ENCODE data around the gene SMAD2.

Gene SMAD2

GRCh38 chr18:47893939-47894699 is 36.3 kb downstream of the SMAD2 start:
- DNase-seq: no peak

- no peak for DNase-seq
These were observed 37.4 kb downstream of the SMAD2 start for GRCh38 chr18:47893047-47893446.

DNA sequence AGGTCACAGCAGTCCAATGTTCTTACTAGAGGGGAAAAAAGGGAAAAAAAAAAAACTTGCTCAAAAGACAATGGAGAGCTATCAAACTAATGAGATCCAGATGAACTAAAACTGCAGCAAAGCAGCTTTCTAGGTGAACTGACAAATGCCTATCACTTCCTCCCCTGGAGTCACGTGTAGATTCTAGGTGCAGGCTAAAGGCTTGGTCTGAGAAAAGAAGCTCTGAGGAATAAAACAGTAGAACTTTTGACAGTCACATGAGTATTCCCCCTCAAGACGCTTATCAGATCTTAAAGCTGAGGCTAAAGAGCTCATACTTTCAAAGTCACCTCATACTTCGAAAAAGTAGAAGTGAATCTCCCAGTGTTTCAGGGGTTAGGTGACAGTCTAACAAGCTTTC is 42.3 kb downstream of the SMAD2 start:
- no peak for DNase-seq

DNA sequence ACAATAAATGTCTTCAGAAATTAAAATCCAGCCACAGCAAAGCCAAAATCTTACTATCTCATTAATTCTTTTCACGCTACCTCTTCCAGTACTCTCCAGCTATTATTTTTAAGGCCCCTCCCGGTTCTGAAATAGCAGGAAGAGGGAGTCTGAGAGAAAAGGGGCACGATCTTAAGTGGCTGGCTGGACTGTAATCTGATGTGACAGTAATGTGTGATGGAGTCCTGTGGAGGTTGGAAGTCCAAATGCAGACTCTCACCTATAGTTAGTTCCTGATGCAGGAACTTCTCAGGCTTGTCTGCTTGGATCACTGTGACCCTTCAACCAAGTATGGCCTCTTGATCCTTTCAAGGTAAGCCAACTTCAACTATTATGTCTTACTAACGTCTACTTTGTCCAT is 43.2 kb downstream of the SMAD2 start:
- no peak for DNase-seq

DNA sequence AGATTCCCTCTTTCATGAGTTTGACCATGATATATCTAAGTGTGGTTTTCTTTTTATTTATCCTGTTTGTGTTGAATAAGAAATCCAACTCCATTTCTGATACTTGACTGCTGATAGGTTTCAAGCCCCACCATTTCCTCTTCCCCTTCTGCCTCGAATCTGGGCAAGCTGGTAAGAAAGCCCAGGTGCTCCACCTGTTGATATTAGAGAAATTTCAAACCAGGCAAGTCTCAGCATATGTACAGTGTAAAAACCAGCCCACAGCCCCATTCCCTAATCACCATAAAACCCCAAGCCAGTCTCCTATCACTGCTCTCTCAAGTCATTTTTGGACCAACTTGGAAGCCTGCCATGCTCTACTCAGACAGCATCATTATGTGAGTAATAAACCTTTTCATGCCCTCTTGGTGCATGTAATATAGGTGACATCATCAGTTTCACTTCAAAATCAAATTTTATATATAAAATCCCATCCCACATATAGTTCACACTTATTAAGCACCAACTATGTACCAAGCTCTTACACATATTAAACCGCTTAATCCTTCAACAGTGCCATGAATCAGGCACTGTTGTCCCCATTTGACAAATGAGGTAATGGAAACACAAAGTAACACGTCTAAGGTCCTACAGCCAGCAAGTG is 46.6 kb downstream of the SMAD2 start:
- peak; percentile 54 for DNase-seq

GRCh38 chr18:47882641-47883040 is 47.8 kb downstream of the SMAD2 start:
- no peak for DNase-seq

GRCh38 chr18:47881752-47882455 is 48.6 kb downstream of the SMAD2 start:
- DNase-seq: peak; percentile 78

GRCh38 chr18:47881042-47881441 is 49.4 kb downstream of the SMAD2 start:
- no peak for DNase-seq

GRCh38 chr18:47877892-47878291 is 52.6 kb downstream of the SMAD2 start:
- DNase-seq: no peak

DNA sequence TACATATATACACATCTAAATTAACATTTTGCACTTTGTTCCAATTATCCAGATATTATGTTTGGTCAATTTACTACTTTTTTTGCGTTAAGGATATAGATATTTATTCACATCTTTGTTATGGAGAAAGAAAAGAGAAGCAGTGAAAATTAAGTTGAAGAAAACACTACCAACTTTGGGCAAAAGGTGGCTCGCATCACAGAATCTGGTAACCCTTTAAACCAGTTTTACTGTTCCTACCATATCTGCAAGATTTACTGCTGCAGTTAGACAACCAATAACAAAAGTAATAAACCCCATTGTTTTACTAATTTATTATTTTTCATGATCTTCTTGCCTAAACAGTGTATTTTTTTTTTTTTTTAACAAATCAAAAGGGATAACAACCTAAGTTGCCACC is 53.6 kb downstream of the SMAD2 start:
- no peak for DNase-seq

DNA sequence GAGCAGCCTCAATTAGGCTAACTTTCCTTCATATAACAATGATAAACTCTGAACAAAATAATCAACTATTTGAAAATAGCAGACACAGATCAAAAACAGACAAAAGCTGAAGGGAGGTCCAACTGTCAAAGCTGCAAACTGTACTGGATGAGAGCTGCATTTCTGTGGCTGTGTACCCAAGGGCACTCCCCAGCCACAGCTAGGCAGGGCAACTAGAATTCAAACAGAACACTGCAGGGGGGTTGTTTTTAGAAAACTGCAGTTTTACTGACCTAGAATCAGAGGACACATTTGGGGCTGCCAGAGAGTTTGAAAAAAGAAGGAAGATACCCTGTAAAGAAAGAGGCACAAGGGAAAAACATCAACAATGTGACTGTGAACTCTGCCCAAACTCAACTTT is 56.8 kb downstream of the SMAD2 start:
- DNase-seq: no peak

GRCh38 chr18:47872426-47872825 is 58.0 kb downstream of the SMAD2 start:
- DNase-seq: no peak

GRCh38 chr18:47871288-47871687 is 59.2 kb downstream of the SMAD2 start:
- no peak for DNase-seq

GRCh38 chr18:47870605-47871004 is 59.9 kb downstream of the SMAD2 start:
- no peak for DNase-seq

GRCh38 chr18:47868744-47869143 is 61.7 kb downstream of the SMAD2 start:
- DNase-seq: no peak

GRCh38 chr18:47865183-47865582 is 65.3 kb downstream of the SMAD2 start:
- no peak for DNase-seq

- no peak for DNase-seq
These were observed 67.4 kb downstream of the SMAD2 start for GRCh38 chr18:47863041-47863440.

DNA sequence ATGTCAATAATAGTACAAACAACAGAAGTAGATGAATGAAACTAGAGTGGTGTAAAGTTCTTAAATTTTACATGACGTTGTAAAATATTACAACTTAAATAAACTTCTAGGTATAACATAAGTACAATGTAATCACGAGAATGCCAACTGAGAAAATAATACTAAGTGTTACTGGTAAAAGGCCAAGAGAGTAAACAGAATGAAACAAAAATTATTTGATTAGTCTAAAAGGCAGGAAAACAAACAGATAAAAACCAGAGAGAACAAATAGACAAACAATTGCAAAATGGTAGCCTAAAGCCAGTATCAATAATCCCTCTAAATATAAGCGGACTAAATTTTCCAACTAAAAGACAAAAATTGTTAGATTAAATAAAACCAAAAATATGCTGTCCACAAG is 71.9 kb downstream of the SMAD2 start:
- DNase-seq: no peak

DNA sequence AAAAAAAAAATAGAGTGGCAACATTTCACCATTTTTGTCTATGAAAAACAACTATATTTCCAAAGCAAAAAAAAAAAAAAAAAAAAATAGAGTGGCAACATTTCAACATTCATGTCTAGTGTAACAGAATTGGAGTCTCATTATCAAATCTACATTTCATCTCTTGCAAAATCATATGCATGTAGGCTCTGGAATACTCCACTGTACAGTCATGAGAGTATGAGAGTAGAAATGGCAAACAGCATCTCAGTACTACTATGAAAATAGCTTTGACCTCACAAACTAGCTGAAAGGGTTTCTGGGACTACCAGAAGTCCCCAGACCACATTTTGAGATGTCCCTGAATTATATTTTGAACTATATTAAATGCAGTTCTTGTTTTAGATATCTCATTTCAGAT is 82.8 kb downstream of the SMAD2 start:
- DNase-seq: no peak

DNA sequence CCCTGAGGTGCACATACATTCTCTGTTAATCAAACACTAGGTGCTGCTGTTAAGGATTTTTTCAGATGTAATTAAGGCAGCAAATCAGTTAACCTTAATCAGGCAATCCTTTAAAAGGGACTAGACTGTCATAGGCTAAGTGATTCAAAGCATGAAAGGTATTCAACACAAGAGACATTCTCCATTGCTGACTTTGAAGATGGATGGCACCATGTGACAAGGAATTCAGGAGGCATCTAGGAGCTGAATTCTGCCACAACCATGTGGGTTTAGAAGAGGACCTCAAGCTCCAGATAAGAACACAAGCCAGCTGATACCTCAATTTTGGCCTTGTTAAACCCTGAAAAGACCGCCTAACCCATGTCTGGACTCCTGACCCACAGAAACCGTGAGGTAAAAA is 84.0 kb downstream of the SMAD2 start:
- no peak for DNase-seq

DNA sequence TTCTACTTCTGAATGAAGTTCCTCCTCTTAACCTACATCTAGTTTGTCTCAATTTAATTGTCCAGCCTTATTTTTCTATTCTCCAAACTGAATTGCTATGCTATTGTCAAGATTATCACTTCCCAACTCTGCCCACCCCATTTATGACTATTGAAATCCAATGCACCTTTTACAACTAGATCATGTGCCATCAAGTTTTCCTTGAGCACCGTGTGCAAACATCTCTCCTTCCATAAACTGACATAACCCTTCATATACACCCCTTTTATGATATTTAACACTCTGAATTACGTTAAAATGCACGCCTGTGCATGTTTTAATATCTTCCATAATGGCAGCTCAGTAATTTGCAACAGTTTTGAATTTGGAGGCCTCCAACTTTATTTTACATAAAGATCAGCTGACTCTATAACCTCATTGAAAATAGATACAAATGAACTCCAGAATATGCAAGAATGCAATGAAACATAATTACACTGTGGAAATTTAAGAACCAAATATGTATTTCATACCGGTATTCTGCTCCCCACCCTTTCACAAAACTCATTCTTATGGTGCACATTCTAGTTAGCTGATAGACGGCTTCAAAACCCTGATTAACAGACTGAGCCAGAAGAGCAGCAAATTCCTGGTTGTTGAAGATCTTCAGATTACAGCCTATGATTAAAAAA is 85.5 kb downstream of the SMAD2 start:
- no peak for DNase-seq

DNA sequence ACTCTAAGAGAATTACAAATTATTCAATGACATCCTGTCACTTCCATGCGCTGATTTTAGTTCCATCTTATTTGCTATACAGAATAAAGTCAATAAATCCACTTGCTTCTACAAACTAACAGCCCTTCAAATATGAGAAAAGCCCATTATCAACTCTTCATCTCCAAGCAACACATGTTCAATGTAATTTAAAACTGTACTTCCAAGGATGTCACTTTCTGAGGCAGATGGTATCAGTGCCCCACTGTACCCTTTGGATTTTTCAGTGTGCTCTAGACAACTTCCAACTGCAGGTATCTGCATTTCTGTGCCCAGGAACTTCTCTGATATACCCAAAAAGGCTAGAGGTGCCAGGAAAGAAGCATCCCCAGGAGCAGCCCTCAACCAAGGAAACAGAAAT is 87.6 kb downstream of the SMAD2 start:
- DNase-seq: no peak

- DNase-seq: no peak
These were observed 92.1 kb downstream of the SMAD2 start for GRCh38 chr18:47838396-47838795.

- no peak for DNase-seq
These were observed 98.1 kb downstream of the SMAD2 start for GRCh38 chr18:47832348-47832747.
